ENCODE measurements around the gene MEGF9.
A peak's percentile ranks its signal among the peaks of the same experiment; 100 is the strongest.

MEGF9 gene

GRCh38 chr9:120723565-120723964 lies 9.3 kb upstream of the MEGF9 start:
- in situ Hi-C loops (cut with MboI; ENCODE audit: low pct_unique_long_range_greater_than_20kb, low sequenced_read_pairs, unreplicated experiment): no loop called here
- TF ChIP-seq, protein P1, sequence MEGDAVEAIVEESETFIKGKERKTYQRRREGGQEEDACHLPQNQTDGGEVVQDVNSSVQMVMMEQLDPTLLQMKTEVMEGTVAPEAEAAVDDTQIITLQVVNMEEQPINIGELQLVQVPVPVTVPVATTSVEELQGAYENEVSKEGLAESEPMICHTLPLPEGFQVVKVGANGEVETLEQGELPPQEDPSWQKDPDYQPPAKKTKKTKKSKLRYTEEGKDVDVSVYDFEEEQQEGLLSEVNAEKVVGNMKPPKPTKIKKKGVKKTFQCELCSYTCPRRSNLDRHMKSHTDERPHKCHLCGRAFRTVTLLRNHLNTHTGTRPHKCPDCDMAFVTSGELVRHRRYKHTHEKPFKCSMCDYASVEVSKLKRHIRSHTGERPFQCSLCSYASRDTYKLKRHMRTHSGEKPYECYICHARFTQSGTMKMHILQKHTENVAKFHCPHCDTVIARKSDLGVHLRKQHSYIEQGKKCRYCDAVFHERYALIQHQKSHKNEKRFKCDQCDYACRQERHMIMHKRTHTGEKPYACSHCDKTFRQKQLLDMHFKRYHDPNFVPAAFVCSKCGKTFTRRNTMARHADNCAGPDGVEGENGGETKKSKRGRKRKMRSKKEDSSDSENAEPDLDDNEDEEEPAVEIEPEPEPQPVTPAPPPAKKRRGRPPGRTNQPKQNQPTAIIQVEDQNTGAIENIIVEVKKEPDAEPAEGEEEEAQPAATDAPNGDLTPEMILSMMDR (IDR thresholded peaks at IDR 0.05; ENCODE audit: extremely low read depth, insufficient read depth, missing control alignments): no peak
- DNase-seq (ENCODE audit: low spot score): no peak

GRCh38 chr9:120720404-120720803 lies 6.1 kb upstream of the MEGF9 start:
- TF ChIP-seq, protein P1 (IDR thresholded peaks at IDR 0.05; ENCODE audit: extremely low read depth, insufficient read depth, missing control alignments): no peak
- no peak for DNase-seq (ENCODE audit: low spot score)
- in situ Hi-C loops (cut with MboI; ENCODE audit: low pct_unique_long_range_greater_than_20kb, low sequenced_read_pairs, unreplicated experiment): no loop called here

GRCh38 chr9:120718316-120718715 lies 4.0 kb upstream of the MEGF9 start:
- no peak for DNase-seq (ENCODE audit: low spot score)
- in situ Hi-C loops (cut with MboI; ENCODE audit: low pct_unique_long_range_greater_than_20kb, low sequenced_read_pairs, unreplicated experiment): no loop called here
- TF ChIP-seq, protein P1 (IDR thresholded peaks at IDR 0.05; ENCODE audit: extremely low read depth, insufficient read depth, missing control alignments): peak; percentile 11

GRCh38 chr9:120717176-120717575 lies 2.9 kb upstream of the MEGF9 start:
- DNase-seq (ENCODE audit: low spot score): no peak
- TF ChIP-seq, protein P1 (IDR thresholded peaks at IDR 0.05; ENCODE audit: extremely low read depth, insufficient read depth, missing control alignments): no peak
- in situ Hi-C loops (cut with MboI; ENCODE audit: low pct_unique_long_range_greater_than_20kb, low sequenced_read_pairs, unreplicated experiment): no loop called here

DNA sequence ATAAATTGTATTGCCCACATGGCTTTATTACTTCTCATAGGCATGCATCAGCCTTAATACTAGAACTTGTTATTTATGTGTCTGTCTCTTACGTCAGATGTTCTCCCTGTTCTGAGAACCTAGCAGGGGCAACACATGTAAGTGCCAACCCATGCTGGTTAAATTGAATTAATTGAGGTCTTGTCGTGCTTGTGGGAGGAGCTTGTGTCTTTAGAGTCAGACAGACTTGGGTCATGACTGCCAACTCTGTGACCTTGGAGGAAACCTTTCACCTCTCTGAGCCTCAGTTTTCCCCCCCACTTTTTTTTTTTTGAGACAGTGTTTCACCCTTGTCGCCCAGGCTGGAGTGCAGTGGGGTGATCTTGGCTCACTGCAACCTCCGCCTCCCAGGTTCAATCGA lies 2.2 kb upstream of the MEGF9 start:
- TF ChIP-seq, protein P1 (IDR thresholded peaks at IDR 0.05; ENCODE audit: extremely low read depth, insufficient read depth, missing control alignments): no peak
- in situ Hi-C loops (cut with MboI; ENCODE audit: low pct_unique_long_range_greater_than_20kb, low sequenced_read_pairs, unreplicated experiment): no loop called here
- DNase-seq (ENCODE audit: low spot score): no peak

DNA sequence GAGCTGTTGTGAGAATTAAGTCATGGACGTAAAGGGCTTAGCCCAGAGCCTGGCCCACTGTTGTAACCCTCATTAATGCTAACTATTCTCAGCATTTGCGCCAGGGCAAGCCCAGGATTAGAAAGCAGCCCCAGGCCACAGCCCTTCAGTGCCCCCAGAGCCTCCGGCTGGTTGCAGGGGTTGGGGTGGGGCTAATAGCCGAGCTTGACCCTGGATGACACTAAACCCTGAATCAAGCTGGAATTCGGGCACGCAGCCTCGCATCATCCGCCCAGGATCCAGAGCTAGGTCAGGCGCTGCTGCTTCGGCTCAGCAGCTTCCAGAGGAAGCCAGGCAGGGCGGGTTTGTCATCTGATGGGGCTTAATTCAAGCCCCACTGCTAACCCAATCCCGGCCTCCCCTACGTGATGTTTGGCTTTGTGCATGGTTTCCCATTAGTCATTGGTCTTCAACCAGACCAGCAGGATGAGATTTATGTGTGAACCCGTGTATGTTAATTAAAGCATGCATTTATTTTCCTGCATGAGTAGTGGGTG lies 1.2 kb upstream of the MEGF9 start:
- in situ Hi-C loops (cut with MboI; ENCODE audit: low pct_unique_long_range_greater_than_20kb, low sequenced_read_pairs, unreplicated experiment): no loop called here
- TF ChIP-seq, protein P1 (IDR thresholded peaks at IDR 0.05; ENCODE audit: extremely low read depth, insufficient read depth, missing control alignments): no peak
- DNase-seq (ENCODE audit: low spot score): no peak

All from GM13977 (cell line).